Measurements from ENCODE around the gene ZNF557. TPM values are rescaled to one million over a fixed set of nuclear protein-coding genes. Genes with fewer than 3 reads are reported as not detected.

Gene ZNF557
- total RNA-seq, 2 donors from 2014 or later = 6.5 to 6.6 TPM

- ATAC-seq = no peak
- Histone ChIP-seq H3K27ac (no peak overlapping the region), H3K27me3 (no peaks in the 10 kb centered on the region), H3K36me3 (replicated peaks in 1 of 2; ENCODE audit: insufficient read depth in 1 of 2, low read depth in 2 of 2) (peaks cover 7 to 22% of the 10 kb centered on the region in 2 donors), H3K4me1 (peaks cover 6% of the 10 kb centered on the region), H3K9me3 (no peaks in the 10 kb centered on the region), H3K4me3 (no peak overlapping the region)
- TF ChIP-seq POLR2A (IDR thresholded peaks at IDR 0.05) = no peak
- intact Hi-C loops (cut with DNase I) = no loop called here
- 91 to 92% methylated on average over 1 of the region's 1 CpG for WGBS, 2 donors
- DNase-seq = no peak
Observed at GRCh38 chr19:7113233-7113632, 43.7 kb downstream of the ZNF557 start.

- WGBS, 2 donors = 67 to 73% methylated on average over 6 of the region's 6 CpGs
- Histone ChIP-seq H3K36me3 (replicated peaks in 1 of 2; ENCODE audit: insufficient read depth in 1 of 2, low read depth in 2 of 2) (peaks cover 24 to 43% of the 10 kb centered on the region in 2 donors), H3K27me3 (no peaks in the 10 kb centered on the region), H3K4me1 (no peaks in the 10 kb centered on the region), H3K9me3 (no peaks in the 10 kb centered on the region), H3K27ac (no peak overlapping the region), H3K4me3 (no peak overlapping the region)
- no peak for TF ChIP-seq POLR2A (IDR thresholded peaks at IDR 0.05)
- ATAC-seq (no peak), DNase-seq (no peak)
- intact Hi-C loops (cut with DNase I) = no loop called here
Observed at GRCh38 chr19:7115721-7116120, 46.2 kb downstream of the ZNF557 start.

GRCh38 chr19:7117248-7117647 is 47.7 kb downstream of the ZNF557 start:
- Histone ChIP-seq H3K27ac (no peak overlapping the region), H3K27me3 (no peaks in the 10 kb centered on the region), H3K4me3 (no peak overlapping the region), H3K4me1 (no peaks in the 10 kb centered on the region), H3K36me3 (replicated peaks in 1 of 2; ENCODE audit: insufficient read depth in 1 of 2, low read depth in 2 of 2) (peaks cover 32 to 56% of the 10 kb centered on the region in 2 donors), H3K9me3 (no peaks in the 10 kb centered on the region)
- ATAC-seq (no peak), DNase-seq (no peak)
- intact Hi-C loops (cut with DNase I) = no loop called here
- 87 to 92% methylated on average over 10 to 11 of the region's 11 CpGs for WGBS, 2 donors
- no peak for TF ChIP-seq CTCF (IDR thresholded peaks at IDR 0.05)
- no peak for TF ChIP-seq POLR2A (IDR thresholded peaks at IDR 0.05)

GRCh38 chr19:7119582-7119981 is 50.1 kb downstream of the ZNF557 start:
- Histone ChIP-seq H3K36me3 (replicated peaks in 1 of 2; ENCODE audit: insufficient read depth in 1 of 2, low read depth in 2 of 2) (peaks cover 32 to 66% of the 10 kb centered on the region in 2 donors), H3K4me1 (no peaks in the 10 kb centered on the region), H3K27ac (no peak overlapping the region), H3K4me3 (no peak overlapping the region), H3K9me3 (no peaks in the 10 kb centered on the region), H3K27me3 (no peaks in the 10 kb centered on the region)
- 90 to 92% methylated on average over 14 of the region's 14 CpGs for WGBS, 2 donors
- intact Hi-C loops (cut with DNase I) = no loop called here
- ATAC-seq (no peak), DNase-seq (no peak)
- TF ChIP-seq CTCF (IDR thresholded peaks at IDR 0.05) (no peak), POLR2A (IDR thresholded peaks at IDR 0.05) (no peak)

GRCh38 chr19:7120499-7120898 is 51.0 kb downstream of the ZNF557 start:
- Histone ChIP-seq H3K4me3 (no peak overlapping the region), H3K27me3 (no peaks in the 10 kb centered on the region), H3K36me3 (replicated peaks in 1 of 2; ENCODE audit: insufficient read depth in 1 of 2, low read depth in 2 of 2) (peaks cover 37 to 70% of the 10 kb centered on the region in 2 donors), H3K9me3 (no peaks in the 10 kb centered on the region), H3K27ac (no peak overlapping the region), H3K4me1 (no peaks in the 10 kb centered on the region)
- DNase-seq (no peak), ATAC-seq (no peak)
- TF ChIP-seq CTCF (IDR thresholded peaks at IDR 0.05) = no peak
- TF ChIP-seq POLR2A (IDR thresholded peaks at IDR 0.05) = no peak
- WGBS, 2 donors = 92 to 97% methylated on average over 5 to 10 of the region's 10 CpGs
- intact Hi-C loops (cut with DNase I) = no loop called here

GRCh38 chr19:7122701-7123100 is 53.2 kb downstream of the ZNF557 start:
- ATAC-seq (no peak), DNase-seq (no peak)
- 95 to 97% methylated on average over 6 to 16 of the region's 16 CpGs for WGBS, 2 donors
- TF ChIP-seq POLR2A (IDR thresholded peaks at IDR 0.05) = no peak
- TF ChIP-seq CTCF (IDR thresholded peaks at IDR 0.05) = no peak
- no peak overlapping the region for H3K4me3 ChIP-seq
- no peaks in the 10 kb centered on the region for H3K4me1 ChIP-seq
- H3K36me3 ChIP-seq (replicated peaks in 1 of 2; ENCODE audit: insufficient read depth in 1 of 2, low read depth in 2 of 2) = peaks cover 41 to 78% of the 10 kb centered on the region in 2 donors
- intact Hi-C loops (cut with DNase I) = no loop called here
- no peak overlapping the region for H3K27ac ChIP-seq
- H3K27me3 ChIP-seq = no peaks in the 10 kb centered on the region
- H3K9me3 ChIP-seq = peaks cover 0 to 8% (median 0%) of the 10 kb centered on the region in 3 donors

Measured in body of pancreas (tissue), 4 donors.